ENCODE results near the gene GUCY1A1.

- TF ChIP-seq CTCF (IDR thresholded peaks at IDR 0.05) (no peak), EZH2 (IDR thresholded peaks at IDR 0.05) (no peak), EZH2phosphoT487 (IDR thresholded peaks at IDR 0.05) (no peak)
Measured at GRCh38 chr4:155722816-155723499, 56.3 kb downstream of the GUCY1A1 start.
